HG02571 (cell line): ENCODE results near the gene SLC10A7.

Experiments
- ATAC-seq: cut with Tn5 transposase; IDR thresholded peaks from one replicate; pipeline ENCODE4 v1.9.1; 2021; ENCODE audit warnings: mild to moderate bottlenecking, moderate library complexity; ENCODE audit not compliant: unreplicated experiment

Gene SLC10A7

GRCh38 chr4:146495269-146495668 is 26.5 kb downstream of the SLC10A7 start:
- ATAC-seq, result no peak

DNA sequence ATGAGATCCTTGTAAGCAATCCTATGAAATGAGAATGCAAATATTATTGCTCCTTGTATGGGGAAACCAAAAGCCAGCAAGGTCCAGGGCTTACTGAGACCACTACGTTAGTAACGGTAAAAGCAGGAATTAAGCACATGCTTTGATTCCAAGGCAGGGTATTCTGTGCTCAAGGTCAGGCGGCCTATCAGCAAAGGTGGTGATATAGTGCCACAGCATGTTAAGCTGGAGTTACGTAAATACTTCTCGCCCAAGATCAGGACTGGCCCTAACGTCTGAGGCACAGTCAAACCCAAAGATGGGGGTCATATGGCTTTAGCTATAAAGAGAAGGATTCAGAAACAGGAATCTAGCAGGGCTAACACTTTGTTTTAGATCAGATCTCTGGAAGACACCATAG is 27.6 kb downstream of the SLC10A7 start:
- no peak for ATAC-seq

GRCh38 chr4:146490106-146490505 is 31.6 kb downstream of the SLC10A7 start:
- no peak for ATAC-seq

- no peak for ATAC-seq
Measured at GRCh38 chr4:146488495-146489174, 33.1 kb downstream of the SLC10A7 start.

DNA sequence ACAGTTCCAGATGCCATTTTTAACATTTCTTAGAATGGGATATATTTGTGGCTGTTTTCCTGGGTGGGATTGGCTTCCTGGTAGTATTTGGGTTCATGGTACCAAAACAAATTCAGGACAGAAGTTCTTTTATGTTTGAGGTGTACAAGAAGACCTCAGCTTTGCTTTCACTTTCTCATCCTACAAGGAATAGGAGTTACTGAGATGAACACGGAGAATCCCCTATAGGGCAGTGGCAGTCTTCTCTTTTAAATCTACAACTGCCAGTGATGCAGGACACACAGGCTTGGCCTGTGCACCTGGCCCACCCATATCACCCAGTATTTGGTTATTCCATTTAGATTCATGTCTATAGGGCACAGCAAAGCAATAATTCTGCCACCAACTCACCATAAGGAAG is 35.2 kb downstream of the SLC10A7 start:
- peak; percentile 91 for ATAC-seq

- no peak for ATAC-seq
Measured at GRCh38 chr4:146485968-146486367, 35.8 kb downstream of the SLC10A7 start.

GRCh38 chr4:146482788-146483187 is 39.0 kb downstream of the SLC10A7 start:
- no peak for ATAC-seq

GRCh38 chr4:146481246-146481645 is 40.5 kb downstream of the SLC10A7 start:
- no peak for ATAC-seq

- ATAC-seq, result no peak
Measured at GRCh38 chr4:146478009-146478408, 43.7 kb downstream of the SLC10A7 start.

- no peak for ATAC-seq
Measured at GRCh38 chr4:146477054-146477453, 44.7 kb downstream of the SLC10A7 start.

- ATAC-seq, result no peak
Measured at GRCh38 chr4:146472404-146472803, 49.3 kb downstream of the SLC10A7 start.

GRCh38 chr4:146470604-146471003 is 51.1 kb downstream of the SLC10A7 start:
- no peak for ATAC-seq

GRCh38 chr4:146469022-146469421 is 52.7 kb downstream of the SLC10A7 start:
- no peak for ATAC-seq

DNA sequence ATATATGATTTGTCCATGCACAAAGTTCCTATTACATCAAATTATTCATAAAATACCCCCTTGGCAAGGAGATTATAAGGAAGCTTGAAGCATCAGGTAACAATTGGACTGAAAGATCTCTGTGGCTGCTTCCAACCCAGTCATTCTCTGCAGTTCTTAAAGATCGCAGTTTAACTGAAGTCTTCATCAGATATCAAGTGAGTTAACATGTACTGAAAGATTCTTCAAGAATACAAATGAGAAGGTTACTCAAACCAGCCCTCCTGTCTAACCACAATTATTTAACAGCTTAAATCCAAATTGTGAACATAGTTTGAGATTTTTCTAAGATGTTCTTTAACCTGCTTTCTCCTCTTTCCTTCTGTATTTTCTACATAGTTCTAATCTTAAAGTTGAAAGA is 56.1 kb downstream of the SLC10A7 start:
- no peak for ATAC-seq

GRCh38 chr4:146462251-146462650 is 59.5 kb downstream of the SLC10A7 start:
- no peak for ATAC-seq

DNA sequence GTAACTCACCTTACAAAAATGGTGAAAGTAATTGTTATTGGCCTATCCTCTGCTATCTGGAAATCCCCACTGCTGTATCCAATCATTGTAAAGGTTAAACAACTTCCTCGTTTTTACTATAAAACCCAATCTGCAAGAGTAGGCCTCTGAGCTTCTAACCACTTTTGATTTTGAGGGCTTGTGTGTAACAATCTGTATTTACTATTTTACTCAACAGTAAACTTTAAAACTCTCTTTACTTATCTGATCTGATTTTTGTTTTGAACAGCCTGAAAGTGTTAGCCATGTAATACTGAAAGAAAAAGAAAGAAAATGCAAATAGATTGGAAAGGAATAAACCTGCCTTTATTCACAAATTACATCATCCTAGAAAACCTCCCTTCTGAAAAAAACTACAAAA is 63.1 kb downstream of the SLC10A7 start:
- ATAC-seq, result peak; percentile 95

DNA sequence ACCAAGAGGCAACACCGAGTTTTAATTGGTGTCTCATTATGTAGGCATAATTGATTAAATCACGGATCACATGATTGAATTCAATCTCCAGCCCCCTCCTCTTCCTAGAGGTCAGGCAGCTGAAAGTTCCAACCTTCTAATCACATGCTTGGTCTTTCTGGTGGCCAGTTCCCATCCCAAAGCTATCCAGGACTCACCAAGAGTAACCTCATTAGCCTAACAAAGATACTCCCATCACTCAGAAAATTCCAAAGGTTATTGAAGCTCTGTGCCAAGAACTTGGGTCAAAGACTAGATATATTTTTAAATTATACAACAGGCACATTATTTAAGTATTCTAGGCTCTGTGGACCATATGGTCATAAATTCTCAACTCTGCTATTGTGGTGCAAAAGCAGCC is 65.1 kb downstream of the SLC10A7 start:
- no peak for ATAC-seq

DNA sequence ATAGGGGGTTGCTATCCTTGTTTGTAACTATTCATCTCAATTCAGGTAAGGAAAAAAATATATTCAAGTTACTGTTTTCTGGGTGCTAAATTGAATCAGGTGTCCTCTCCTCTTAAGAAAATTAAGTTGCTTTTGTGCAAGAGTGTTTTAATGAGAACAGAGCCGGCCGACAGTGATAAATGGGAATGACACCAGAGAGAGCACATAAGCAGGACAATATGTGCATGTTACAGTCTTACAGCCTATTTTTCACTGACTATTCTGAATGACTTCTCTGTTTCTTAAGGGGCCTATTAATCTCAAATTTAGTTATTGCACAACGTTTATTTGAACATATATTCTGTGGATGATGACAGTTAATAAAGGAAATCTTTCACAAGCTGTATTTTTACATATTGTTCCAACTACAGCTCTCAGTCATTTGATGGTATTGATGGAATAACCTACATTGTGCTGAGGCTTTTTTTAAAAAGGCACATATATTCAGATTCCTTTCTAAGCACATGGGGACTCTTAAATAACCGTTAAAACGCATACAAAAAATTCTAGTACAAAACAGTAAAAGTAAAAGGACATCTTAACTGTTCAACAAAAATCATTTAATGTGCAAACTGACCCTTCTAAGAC is 68.4 kb downstream of the SLC10A7 start:
- ATAC-seq, result no peak

DNA sequence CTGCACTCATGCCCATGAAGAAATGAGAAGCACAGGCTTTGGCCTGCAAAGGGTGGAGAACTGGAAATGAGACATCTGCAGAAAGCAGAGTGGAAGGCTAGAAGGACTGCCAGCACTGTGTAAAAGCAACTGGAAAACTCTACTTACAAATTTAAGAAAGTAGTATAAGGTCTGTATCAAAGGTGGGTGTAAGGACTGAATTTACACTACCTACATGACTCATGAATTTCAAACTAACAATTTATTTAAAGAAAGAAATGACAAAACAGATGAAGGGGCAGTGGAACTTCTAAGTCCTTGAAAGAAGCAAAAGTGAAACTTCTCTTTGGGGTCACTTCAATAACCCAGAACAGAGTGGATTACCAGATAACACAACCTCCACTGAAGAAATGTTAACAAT is 71.2 kb downstream of the SLC10A7 start:
- ATAC-seq, result peak; percentile 88

GRCh38 chr4:146446555-146446954 is 75.2 kb downstream of the SLC10A7 start:
- ATAC-seq, result no peak

GRCh38 chr4:146445198-146446150 is 76.3 kb downstream of the SLC10A7 start:
- ATAC-seq, result no peak

DNA sequence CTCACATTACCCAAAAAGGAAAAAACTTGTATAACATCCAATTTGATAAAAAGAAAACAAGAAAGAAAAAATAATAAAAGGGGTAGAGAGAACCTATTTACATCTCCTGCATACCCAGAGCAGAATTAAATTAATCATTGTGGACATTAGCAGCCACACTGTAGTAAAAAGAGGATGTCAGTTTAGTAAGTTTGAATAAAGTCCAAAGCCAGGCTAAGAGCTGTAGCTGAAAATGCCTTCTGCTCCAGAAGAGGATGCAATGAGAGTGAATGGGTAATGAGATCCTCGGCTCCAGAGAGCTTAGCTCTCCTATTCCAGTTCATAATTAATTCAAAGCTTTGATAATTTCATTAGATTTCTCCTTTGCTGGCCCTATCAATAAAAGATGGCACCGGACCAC is 78.2 kb downstream of the SLC10A7 start:
- ATAC-seq, result no peak
